Measurements from ENCODE around the gene C2CD3. TPM values are rescaled to one million over a fixed set of nuclear protein-coding genes. Genes with fewer than 3 reads are reported as not detected.

Gene C2CD3
- total and polyA plus RNA-seq, 10 of the 15 experiments (the other 5 are each of a cell fraction or from before 2014, with no cell fraction given): 2.3 to 24.0 (median 16.3) TPM

DNA sequence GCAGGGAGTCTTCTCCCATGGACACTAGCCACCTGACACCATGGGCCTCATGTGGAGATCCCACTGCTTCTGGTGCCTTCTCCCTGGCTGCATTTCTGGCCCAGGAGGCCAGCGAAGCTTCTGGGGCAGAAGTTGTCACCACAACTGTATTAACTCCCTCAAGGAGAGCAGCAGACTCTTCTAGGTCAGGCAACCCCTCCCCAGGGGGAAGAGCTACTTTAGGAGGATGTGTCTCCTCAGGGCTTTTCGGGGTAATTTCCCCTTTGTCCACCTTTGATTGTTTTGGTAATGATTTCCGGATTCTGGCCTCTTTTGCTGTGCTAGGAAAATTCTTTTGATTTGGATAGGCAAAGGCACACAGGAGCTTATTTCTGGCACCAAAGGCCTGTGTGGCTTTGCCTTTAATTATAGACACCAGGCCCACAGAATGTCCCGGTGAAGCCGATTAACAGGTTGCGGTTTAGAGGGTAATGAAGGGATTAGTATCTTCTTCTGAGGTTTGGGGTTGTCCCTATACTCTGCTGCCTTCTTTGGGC lies 179.3 kb downstream of the C2CD3 start (continued):
- TF ChIP-seq, protein P1, sequence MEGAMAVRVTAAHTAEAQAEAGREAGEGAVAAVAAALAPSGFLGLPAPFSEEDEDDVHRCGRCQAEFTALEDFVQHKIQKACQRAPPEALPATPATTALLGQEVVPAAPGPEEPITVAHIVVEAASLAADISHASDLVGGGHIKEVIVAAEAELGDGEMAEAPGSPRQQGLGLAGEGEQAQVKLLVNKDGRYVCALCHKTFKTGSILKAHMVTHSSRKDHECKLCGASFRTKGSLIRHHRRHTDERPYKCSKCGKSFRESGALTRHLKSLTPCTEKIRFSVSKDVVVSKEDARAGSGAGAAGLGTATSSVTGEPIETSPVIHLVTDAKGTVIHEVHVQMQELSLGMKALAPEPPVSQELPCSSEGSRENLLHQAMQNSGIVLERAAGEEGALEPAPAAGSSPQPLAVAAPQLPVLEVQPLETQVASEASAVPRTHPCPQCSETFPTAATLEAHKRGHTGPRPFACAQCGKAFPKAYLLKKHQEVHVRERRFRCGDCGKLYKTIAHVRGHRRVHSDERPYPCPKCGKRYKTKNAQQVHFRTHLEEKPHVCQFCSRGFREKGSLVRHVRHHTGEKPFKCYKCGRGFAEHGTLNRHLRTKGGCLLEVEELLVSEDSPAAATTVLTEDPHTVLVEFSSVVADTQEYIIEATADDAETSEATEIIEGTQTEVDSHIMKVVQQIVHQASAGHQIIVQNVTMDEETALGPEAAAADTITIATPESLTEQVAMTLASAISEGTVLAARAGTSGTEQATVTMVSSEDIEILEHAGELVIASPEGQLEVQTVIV (IDR thresholded peaks at IDR 0.05; ENCODE audit: borderline replicate concordance, partially characterized antibody): no peak
- TF ChIP-seq ZNF592 (IDR thresholded peaks at IDR 0.05) (no peak), BCL11A (IDR thresholded peaks at IDR 0.05; ENCODE audit: low read depth, low read length) (peak; percentile 72; the same call in 1 of the 2 replicates), EGR1 (IDR thresholded peaks at IDR 0.05; ENCODE audit: borderline replicate concordance in 1 of 2, low read depth in 2 of 2, low read length in 2 of 2) (no peak), MXI1 (IDR thresholded peaks at IDR 0.05; ENCODE audit: low read depth, low read length) (no peak), EED (IDR thresholded peaks at IDR 0.05; ENCODE audit: low read depth) (peak; percentile 66), SPI1 (IDR thresholded peaks at IDR 0.05; ENCODE audit: borderline replicate concordance, insufficient read depth, low read depth, low read length) (no peak), NFYA (IDR thresholded peaks at IDR 0.05; ENCODE audit: borderline replicate concordance, low read depth, low read length) (no peak), RUNX3 (IDR thresholded peaks at IDR 0.05; ENCODE audit: low read length) (peak; percentile 93), RAD51 (IDR thresholded peaks at IDR 0.05) (peak; percentile 41; the same call in 1 of the 2 replicates), STAT1 (conservative IDR thresholded peaks at IDR 0.05) (no peak), SMARCA5 (IDR thresholded peaks at IDR 0.05) (no peak), BMI1 (IDR thresholded peaks at IDR 0.05; ENCODE audit: borderline replicate concordance) (no peak), RFX5 (IDR thresholded peaks at IDR 0.05; ENCODE audit: low read depth, low read length) (no peak), YBX1 (IDR thresholded peaks at IDR 0.05) (no peak), MEF2B (IDR thresholded peaks at IDR 0.05; ENCODE audit: partially characterized antibody, poor library complexity, severe bottlenecking) (peak; percentile 77), MTA3 (IDR thresholded peaks at IDR 0.05; ENCODE audit: borderline replicate concordance, low read length) (no peak), CHD2 (IDR thresholded peaks at IDR 0.05; ENCODE audit: borderline replicate concordance, low read depth, low read length) (no peak)
- TF ChIP-seq, protein P2, sequence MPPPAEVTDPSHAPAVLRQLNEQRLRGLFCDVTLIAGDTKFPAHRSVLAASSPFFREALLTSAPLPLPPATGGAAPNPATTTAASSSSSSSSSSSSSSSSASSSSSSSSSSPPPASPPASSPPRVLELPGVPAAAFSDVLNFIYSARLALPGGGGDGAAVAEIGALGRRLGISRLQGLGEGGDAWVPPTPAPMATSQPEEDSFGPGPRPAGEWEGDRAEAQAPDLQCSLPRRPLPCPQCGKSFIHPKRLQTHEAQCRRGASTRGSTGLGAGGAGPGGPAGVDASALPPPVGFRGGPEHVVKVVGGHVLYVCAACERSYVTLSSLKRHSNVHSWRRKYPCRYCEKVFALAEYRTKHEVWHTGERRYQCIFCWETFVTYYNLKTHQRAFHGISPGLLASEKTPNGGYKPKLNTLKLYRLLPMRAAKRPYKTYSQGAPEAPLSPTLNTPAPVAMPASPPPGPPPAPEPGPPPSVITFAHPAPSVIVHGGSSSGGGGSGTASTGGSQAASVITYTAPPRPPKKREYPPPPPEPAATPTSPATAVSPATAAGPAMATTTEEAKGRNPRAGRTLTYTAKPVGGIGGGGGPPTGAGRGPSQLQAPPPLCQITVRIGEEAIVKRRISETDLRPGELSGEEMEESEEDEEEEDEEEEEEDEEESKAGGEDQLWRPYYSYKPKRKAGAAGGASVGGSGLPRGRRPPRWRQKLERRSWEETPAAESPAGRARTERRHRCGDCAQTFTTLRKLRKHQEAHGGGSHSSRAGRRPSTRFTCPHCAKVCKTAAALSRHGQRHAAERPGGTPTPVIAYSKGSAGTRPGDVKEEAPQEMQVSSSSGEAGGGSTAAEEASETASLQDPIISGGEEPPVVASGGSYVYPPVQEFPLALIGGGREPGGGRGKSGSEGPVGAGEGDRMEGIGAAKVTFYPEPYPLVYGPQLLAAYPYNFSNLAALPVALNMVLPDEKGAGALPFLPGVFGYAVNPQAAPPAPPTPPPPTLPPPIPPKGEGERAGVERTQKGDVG (CRISPR knock-in tag; IDR thresholded peaks at IDR 0.05): no peak
